NCI-H82 treated with DMSO at 0.1 percent for 48 hours (cell line): ENCODE data around the gene SHOC2.

Experiments used
- DNase-seq: peaks from one replicate; lab custom pipeline; 2025; ENCODE audit not compliant: unreplicated experiment; lab: John Stamatoyannopoulos, UW

Gene SHOC2

DNA sequence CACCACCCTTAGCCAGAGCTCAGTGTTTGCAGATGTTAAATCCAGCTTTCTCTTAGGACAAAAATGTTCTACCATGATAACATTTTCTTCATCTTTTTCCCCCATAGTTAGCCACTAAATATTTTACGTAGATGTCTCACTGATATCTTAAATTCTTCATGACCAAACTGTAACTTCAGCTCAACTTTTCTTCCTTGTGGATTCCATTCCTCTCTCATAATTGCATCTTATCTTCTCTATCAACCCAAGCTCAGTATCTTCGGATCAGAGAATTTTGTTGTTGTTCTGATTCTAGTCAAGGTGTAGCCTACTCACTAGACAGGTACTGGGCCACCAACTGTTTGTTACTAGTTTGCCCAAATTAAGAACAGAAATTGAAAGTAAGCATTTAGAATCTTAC lies 60.2 kb downstream of the SHOC2 start:
- no peak for DNase-seq

DNA sequence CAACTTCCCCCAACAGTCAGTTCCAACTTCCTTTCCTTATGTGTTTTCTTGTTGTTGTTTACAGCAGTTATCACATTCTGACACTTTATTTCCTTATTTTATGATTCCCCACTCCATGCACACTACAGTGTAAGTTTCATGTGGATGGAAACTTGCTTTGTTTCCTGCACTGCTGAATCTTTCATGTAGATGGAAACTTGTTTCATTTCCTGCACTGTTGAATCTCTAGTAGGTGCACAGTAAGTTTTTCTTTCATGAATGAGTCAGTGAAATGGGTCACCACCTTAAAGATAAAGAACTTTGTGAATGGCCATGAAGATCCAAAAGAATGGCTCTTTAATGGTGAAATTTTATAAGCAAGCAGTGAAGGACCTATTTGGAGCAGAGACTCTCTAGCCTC lies 61.4 kb downstream of the SHOC2 start:
- no peak for DNase-seq

GRCh38 chr10:110983466-110983865 lies 64.1 kb downstream of the SHOC2 start:
- no peak for DNase-seq

DNA sequence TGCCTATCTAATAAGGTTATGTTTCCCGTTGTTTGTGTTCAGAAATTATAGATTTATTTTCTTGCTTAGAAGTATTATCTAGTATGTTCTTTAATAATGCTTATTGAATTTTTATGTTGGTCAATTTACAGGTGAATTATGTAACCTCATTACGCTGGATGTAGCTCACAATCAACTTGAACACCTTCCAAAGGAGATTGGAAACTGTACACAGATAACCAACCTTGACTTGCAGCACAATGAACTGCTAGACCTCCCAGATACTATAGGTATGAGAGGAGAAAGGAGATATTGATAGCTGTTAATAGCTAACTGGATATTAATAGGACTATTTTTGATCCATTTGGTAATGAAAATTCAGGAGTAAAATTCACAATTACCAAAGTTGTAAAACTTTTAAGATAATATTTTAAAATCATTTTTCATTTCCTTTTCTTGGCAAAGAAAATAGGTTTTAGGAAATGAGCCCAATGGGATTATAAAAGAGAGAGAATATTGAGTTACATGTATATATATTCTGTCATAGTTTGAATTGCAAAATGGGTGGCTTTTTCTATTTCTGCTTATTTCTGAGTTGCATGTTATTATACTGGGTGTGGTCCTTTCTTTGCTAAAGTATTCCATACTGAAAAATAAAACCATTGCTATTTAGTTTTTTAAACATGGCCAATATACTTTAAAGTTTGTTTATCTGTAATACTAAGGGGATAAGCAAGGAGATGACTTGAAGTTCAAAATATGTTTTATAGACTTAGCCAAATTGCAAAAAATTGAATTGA lies 66.3 kb downstream of the SHOC2 start:
- no peak for DNase-seq

DNA sequence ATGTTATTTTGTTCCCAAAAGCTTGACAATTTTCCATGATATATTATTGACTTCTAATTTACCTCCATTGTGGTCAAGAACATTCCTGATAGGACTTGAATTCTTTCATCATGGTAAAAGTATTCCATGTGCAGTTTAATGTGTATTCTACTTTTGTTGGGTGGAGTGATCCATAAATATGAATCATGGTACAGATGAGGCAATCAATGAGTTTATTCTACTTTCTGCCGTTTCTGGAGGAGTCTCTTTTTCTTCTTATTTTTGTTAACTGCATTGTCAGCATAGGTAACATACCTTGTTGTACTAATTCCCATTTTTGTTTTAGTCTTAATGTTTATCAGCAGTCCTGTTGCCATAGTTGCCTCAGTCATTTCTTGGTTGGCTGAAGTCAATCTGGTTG lies 69.6 kb downstream of the SHOC2 start:
- DNase-seq: no peak

DNA sequence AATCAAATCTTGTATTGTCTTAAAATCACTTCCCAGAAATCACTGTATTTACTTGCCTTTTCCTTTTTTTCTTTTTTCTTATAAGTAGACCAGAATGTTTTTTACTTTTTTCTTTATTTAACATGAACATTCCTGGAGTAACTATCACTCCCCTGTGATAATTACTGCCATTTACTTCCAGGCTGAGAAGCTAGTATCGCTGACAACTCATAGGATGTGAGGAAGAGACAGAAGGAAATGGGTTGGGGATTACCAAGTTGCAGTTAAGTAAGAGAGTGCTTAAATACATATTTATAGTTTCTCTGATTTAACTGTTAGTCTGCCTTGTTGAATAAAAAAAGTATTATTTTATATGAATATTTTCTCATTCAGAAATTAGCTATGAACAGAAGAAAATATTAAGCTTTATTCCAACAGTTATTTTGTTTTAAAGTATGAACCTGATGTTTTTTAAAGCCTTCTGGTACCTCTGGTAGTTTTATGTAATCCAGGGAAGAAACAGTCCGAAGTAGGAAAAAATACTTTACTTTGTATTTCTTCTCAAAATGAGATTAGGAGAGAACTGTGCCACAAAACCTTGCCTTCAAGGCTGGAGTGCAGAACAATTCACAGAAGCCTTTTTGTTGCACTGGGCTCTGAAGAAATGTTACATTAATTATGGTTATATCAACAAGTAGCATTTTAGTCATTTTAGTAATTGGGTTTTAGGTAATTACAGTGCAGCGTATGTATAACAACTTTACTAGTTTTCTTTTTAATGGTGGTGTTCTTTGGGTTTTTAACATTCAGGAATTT lies 72.8 kb downstream of the SHOC2 start:
- DNase-seq: no peak

DNA sequence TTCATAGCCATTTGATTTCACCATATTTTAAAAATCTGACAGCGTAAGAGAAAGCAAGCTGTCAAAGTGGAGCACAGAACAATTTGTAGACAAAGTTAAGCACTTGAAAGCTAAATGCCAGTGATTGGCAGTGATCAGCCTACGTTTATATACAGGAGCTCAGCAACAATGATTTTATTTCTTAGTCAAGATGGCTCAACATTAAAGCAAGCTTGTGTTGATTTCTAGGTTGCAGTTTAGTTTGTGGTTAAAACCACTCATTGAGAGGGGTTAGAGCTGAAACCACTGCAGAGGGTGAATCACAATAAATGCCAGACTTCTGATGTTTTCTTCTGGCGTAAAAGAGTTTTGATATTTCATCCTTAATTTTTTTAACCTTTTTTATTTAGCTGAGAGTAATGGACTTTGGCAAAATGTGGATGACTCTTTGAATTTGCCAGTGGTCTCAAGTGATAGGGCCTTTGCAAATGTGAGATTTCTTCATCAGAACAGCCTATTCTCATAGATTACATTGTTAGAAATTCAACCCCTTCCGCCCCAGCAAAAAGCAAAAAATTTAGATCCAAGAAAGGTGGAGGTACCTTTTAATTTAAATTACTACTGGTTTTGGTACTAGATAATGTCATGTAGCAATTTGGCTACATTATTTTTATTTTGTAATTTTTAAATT lies 73.8 kb downstream of the SHOC2 start:
- DNase-seq: no peak

GRCh38 chr10:110994406-110995086 lies 75.1 kb downstream of the SHOC2 start:
- DNase-seq: no peak

GRCh38 chr10:110995301-110995700 lies 75.9 kb downstream of the SHOC2 start:
- no peak for DNase-seq

- no peak for DNase-seq
Observed at GRCh38 chr10:110996256-110996655, 76.9 kb downstream of the SHOC2 start.

- DNase-seq: no peak
Observed at GRCh38 chr10:111004016-111004415, 84.6 kb downstream of the SHOC2 start.

GRCh38 chr10:111007486-111007885 lies 88.1 kb downstream of the SHOC2 start:
- DNase-seq: no peak

GRCh38 chr10:111015181-111015580 lies 95.8 kb downstream of the SHOC2 start:
- no peak for DNase-seq

GRCh38 chr10:111017098-111017497 lies 97.7 kb downstream of the SHOC2 start:
- no peak for DNase-seq

- DNase-seq: peak; percentile 95
Observed at GRCh38 chr10:111018021-111018420, 98.6 kb downstream of the SHOC2 start.

DNA sequence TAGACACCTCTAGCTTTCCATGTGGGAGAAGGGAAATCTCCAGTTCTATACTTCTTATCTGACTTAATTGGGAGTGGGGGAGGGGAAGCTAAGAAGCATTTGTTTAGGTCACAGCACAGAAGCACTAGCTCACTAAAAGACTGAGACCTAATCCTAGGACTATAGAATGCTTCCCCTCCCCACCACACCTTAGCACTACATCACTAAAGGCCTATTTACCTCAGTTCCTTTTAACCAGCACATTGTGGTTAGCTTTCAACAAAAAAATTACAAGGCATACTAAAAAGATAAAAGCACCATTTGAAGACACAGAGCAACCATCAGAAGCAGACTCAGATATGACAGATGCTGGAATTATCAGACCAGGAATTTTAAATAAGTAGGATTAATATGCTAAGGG lies 103.7 kb downstream of the SHOC2 start:
- peak; percentile 5 for DNase-seq

DNA sequence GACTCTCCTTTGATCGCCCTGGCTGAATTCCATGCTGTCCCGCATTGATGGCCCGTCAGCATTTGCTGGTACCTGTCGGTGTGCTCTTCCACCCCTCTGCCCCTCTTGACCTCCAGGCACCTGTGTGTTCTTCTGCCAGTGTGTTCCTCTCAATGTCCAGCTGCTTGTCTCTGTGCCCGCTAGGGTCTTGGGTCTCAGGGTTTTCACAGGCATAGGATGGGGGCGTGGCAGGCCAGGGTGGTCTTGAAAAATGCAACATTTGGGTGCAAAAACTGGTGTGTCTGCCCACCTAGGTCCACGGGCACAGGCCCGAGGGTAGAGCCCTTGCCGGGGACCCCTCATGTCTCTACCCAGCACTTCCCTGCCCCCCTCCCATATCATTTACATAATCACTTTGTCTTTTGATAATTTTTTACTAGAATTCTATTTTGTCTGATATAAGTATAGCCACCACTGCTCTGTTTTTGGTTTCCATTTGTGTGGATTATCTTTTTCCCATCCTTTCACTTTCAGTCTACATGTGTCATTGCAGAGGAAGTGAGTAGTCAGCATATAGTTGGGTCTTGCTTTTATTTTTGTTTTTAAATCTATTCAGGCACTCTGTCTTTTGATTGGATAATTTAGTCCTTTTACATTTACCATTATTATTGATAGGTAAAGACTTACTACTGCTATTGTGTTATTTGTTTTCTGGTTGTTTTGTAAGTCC lies 110.8 kb downstream of the SHOC2 start:
- DNase-seq: no peak

DNA sequence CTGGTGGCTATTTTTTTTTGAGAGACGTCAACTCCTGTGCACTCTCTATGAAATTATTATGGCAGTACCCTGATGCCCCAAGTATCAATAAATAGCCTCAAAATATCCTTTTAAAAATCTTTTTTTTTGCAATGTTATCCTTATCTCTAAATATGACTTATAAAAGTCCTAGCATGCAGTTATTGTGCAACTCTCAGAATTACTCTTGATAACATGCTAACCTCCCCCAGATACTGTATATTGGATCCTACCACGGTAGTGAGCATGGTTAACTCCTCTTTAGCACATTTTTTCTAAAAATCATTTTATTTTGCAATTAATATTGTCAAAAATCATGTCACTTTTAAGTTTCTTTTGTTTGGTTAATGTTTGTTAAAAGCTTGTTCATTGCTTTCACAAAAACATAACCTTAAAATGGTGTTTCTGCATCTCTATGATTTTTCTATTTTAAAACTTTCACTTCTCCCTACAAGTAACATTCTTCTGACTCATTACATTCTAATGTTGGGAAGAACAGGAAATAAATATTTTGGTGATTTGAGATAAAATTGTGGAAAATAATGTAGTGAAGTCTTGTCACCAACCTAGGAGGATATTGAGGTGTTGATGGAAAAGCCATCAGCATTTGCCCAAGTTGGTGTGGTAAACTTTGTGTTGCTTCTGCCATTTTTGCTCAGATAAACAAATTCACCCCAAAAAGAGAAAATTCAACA lies 115.3 kb downstream of the SHOC2 start:
- no peak for DNase-seq

GRCh38 chr10:111035542-111035941 lies 116.1 kb downstream of the SHOC2 start:
- DNase-seq: no peak

GRCh38 chr10:111037858-111038257 lies 118.5 kb downstream of the SHOC2 start:
- no peak for DNase-seq
